Measurements from ENCODE around the gene PIP4K2C. TPM values are rescaled to one million over a fixed set of nuclear protein-coding genes. Genes with fewer than 3 reads are reported as not detected.

The PIP4K2C gene
- total and polyA plus RNA-seq, 2 of the 4 experiments (the other 2 are of a cell fraction), result 12.5 to 23.1 TPM

- H3K18ac ChIP-seq (ENCODE audit: low read depth, low read length), result peak overlapping the region; percentile 38
- no peak for DNase-seq
- H3K79me1 ChIP-seq (ENCODE audit: low read depth in 1 of 2, low read length in 2 of 2), result peaks cover 9 to 19% of the 10 kb centered on the region in 2 experiments
- H3K4me1 ChIP-seq (ENCODE audit: control insufficient read depth, insufficient read depth, low read length), result peaks cover 11% of the 10 kb centered on the region
- peak; percentile 53 for ATAC-seq (ENCODE audit: low read depth)
- in situ Hi-C loops (cut with MboI; ENCODE audit: low sequenced_read_pairs) (no loop called here), intact Hi-C loops (cut with micrococcal nuclease) (no loop called here), dilution Hi-C loops (cut with HindIII; ENCODE audit: low sequenced_read_pairs, unreplicated experiment) (no loop called here)
- peak overlapping the region; percentile 93 for H3K4me3 ChIP-seq (ENCODE audit: insufficient read depth, low read depth, low read length)
- peak overlapping the region; percentile 75 to 76 for H4K8ac ChIP-seq (ENCODE audit: low read depth in 2 of 2, low read length in 2 of 2)
- CTCF ChIA-PET, result interaction anchor here (1.1 kb wide), 1 partner anchor 22 kb away, joined by 4 read pairs; no protein-coding TSS in a partner anchor
- peak overlapping the region; percentile 79; the same call in 1 of the 2 replicates for H2AK5ac ChIP-seq (ENCODE audit: low read depth, low read length)
- H3K9ac ChIP-seq (ENCODE audit: low read depth, low read length), result peak overlapping the region; percentile 55
- H3K4ac ChIP-seq (ENCODE audit: low read depth, low read length), result peak overlapping the region; percentile 89
- peaks cover 13% of the 10 kb centered on the region; the same call in 1 of the 2 replicates for H3K36me3 ChIP-seq (ENCODE audit: control insufficient read depth, insufficient read depth, low read length)
- H3K14ac ChIP-seq (replicated peaks; ENCODE audit: low read depth, low read length), result peak overlapping the region; percentile 54; the same call in 1 of the 2 replicates
- H3K9me3 ChIP-seq (ENCODE audit: control insufficient read depth, insufficient read depth, low read length), result no peaks in the 10 kb centered on the region
- no peaks in the 10 kb centered on the region for H3K27me3 ChIP-seq (ENCODE audit: control insufficient read depth, insufficient read depth, low read length)
- H2AK9ac ChIP-seq (replicated peaks; ENCODE audit: low read depth, low read length, poor library complexity), result peak overlapping the region; percentile 96
- peak overlapping the region; percentile 21 for H2BK5ac ChIP-seq (ENCODE audit: low read depth, low read length, poor library complexity, severe bottlenecking)
- peak overlapping the region; percentile 77 for H3K4me2 ChIP-seq (ENCODE audit: low read depth, low read length)
- POLR2A ChIA-PET (ENCODE audit: unreplicated experiment), result no interaction called here
- no peaks in the 10 kb centered on the region for H4K20me1 ChIP-seq (ENCODE audit: insufficient read depth, low read length)
- H2BK15ac ChIP-seq (ENCODE audit: low read depth, low read length), result no peak overlapping the region
- peaks cover 10% of the 10 kb centered on the region; the same call in 1 of the 2 replicates for H3K9me1 ChIP-seq (ENCODE audit: insufficient read depth, low read length)
- peak overlapping the region; percentile 94 for H2AFZ ChIP-seq (replicated peaks; ENCODE audit: low read length, poor library complexity)
- peak overlapping the region; percentile 55 for H4K91ac ChIP-seq (ENCODE audit: insufficient read depth, low read depth, low read length)
- H2BK20ac ChIP-seq (ENCODE audit: low read depth, low read length), result no peak overlapping the region
- TF ChIP-seq NFE2L2 (IDR thresholded peaks at IDR 0.05; ENCODE audit: low read depth, low read length) (no peak), MXI1 (IDR thresholded peaks at IDR 0.05; ENCODE audit: borderline replicate concordance, low read depth, low read length) (no peak), MAZ (IDR thresholded peaks at IDR 0.05; ENCODE audit: borderline replicate concordance, low read depth, low read length) (no peak), MAFK (IDR thresholded peaks at IDR 0.05; ENCODE audit: low read depth, low read length) (no peak), CHD1 (IDR thresholded peaks at IDR 0.05; ENCODE audit: low read depth, low read length) (no peak), RCOR1 (IDR thresholded peaks at IDR 0.05; ENCODE audit: insufficient replicate concordance, low read length) (no peak), ELK1 (IDR thresholded peaks at IDR 0.05; ENCODE audit: borderline replicate concordance, low read depth, low read length) (no peak), RFX5 (IDR thresholded peaks at IDR 0.05; ENCODE audit: low read depth, low read length) (no peak)
- TF ChIP-seq, protein P1, sequence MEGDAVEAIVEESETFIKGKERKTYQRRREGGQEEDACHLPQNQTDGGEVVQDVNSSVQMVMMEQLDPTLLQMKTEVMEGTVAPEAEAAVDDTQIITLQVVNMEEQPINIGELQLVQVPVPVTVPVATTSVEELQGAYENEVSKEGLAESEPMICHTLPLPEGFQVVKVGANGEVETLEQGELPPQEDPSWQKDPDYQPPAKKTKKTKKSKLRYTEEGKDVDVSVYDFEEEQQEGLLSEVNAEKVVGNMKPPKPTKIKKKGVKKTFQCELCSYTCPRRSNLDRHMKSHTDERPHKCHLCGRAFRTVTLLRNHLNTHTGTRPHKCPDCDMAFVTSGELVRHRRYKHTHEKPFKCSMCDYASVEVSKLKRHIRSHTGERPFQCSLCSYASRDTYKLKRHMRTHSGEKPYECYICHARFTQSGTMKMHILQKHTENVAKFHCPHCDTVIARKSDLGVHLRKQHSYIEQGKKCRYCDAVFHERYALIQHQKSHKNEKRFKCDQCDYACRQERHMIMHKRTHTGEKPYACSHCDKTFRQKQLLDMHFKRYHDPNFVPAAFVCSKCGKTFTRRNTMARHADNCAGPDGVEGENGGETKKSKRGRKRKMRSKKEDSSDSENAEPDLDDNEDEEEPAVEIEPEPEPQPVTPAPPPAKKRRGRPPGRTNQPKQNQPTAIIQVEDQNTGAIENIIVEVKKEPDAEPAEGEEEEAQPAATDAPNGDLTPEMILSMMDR (conservative IDR thresholded peaks at IDR 0.05; ENCODE audit: low read depth, low read length), result no peak
- 60% methylated on average over 1 of the region's 25 CpGs; no CpG with 5 or more reads in 1 of the 2 experiments for WGBS, 2 experiments (ENCODE audit: extremely low coverage in 2 of 2, insufficient read length in 1 of 2)
- peak overlapping the region; percentile 86 for H4K5ac ChIP-seq (ENCODE audit: low read depth, low read length)
- no TSS peak for BruUV-seq (replicated peaks)
- peak overlapping the region; percentile 47 for H3K23ac ChIP-seq (ENCODE audit: low read depth, low read length)
- H3K27ac ChIP-seq (ENCODE audit: insufficient read depth, low read length), result peak overlapping the region; percentile 41
- no peak overlapping the region for H3K56ac ChIP-seq (ENCODE audit: extremely low read depth, insufficient read depth, low read length)
- H2BK120ac ChIP-seq (ENCODE audit: low read depth, low read length), result no peak overlapping the region
These were observed 14.2 kb downstream of the PIP4K2C start for GRCh38 chr12:57604992-57605810.

Data from IMR-90 (cell line).